ENCODE data around the gene CAPZB. TPM values are rescaled to one million over a fixed set of nuclear protein-coding genes. Genes with fewer than 3 reads are reported as not detected.

Gene CAPZB
- total RNA-seq, 1 donor from 2014 or later = 38.4 TPM

- DNase-seq = no peak
Observed at GRCh38 chr1:19327301-19327700, 158.0 kb downstream of the CAPZB start.

GRCh38 chr1:19326748-19327065 lies 158.6 kb downstream of the CAPZB start:
- DNase-seq = no peak

GRCh38 chr1:19325958-19326747 lies 159.2 kb downstream of the CAPZB start:
- no peak for DNase-seq

GRCh38 chr1:19325368-19325957 lies 159.9 kb downstream of the CAPZB start:
- no peak for DNase-seq

- DNase-seq = no peak
Observed at GRCh38 chr1:19324665-19324990, 160.7 kb downstream of the CAPZB start.

- no peak for DNase-seq
Observed at GRCh38 chr1:19323987-19324664, 161.2 kb downstream of the CAPZB start.

DNA sequence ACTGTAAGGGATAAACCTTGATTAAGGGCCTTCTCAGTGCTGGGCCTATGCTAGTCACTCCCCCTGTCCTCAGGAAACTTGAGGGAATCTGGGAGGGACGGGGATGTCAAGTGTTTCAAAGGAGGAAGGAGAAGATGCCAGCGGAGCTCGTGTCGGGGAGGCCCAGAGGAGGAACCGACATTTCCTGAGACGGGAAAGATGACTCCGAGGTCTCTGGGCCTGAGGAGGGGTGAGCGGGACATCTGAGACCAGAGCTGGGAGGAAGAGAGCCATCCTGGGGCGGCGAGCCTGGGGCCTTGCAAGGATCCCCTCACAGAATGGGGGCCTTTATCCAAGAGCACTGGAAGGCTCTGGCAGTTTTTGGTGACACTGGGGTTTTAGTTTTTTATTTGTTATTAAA lies 162.9 kb downstream of the CAPZB start:
- DNase-seq = no peak

DNA sequence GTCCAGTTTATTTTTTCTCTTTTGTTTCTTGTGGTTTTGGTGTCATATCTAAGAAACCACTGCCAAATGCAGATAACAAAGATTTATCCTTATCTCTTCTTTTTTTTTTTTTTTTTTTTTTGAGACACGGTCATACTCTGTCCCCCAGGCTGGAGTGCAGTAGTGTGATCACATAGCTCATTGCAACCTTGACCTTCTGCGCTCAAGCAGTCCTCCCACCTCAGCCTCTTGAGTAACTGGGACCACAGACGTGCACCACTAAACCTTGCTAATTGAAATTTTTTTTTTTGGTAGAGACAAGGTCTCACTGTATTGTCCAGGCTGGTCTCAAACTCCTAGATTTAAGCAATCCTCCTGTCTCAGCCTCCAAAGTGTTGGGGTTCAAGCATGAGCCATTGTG lies 164.3 kb downstream of the CAPZB start:
- DNase-seq = no peak

- no peak for DNase-seq
Observed at GRCh38 chr1:19319196-19319595, 166.1 kb downstream of the CAPZB start.

DNA sequence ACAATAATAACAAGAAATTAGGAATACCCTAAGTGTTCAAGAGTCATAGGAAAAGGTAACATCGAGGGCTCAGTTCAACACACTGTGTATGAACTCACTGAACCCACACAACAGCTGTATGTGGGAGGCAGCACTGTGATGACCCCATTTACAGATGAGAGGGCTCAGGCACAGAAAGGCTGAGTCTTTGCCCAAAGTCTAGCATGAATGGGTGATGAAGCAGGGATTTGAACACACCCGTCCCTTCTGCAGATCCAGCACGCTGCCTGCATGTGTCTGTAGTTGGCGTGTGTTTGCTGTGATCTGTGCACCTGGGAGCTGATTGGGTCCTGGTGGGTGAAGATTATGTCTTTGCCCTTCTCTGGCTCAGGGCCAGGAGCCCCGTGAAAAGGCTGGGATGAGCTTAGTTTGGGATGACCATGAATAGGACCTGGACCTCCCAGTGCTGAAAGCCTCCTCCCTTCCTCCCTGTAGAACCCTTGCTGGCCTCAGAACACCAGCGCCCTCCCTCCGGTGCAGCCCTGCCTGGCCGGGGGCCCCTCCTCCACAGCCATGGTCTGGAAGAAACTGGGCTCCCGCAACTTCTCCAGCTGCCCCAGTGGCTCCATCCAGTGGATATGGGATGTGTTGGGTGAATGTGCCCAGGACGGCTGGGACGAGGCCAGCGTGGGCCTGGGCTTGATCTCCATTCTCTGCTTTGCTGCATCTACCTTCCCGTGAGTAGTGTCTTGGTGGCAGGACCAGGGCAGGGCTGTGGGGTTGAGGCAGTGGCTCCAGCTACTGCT lies 168.0 kb downstream of the CAPZB start:
- no peak for DNase-seq

DNA sequence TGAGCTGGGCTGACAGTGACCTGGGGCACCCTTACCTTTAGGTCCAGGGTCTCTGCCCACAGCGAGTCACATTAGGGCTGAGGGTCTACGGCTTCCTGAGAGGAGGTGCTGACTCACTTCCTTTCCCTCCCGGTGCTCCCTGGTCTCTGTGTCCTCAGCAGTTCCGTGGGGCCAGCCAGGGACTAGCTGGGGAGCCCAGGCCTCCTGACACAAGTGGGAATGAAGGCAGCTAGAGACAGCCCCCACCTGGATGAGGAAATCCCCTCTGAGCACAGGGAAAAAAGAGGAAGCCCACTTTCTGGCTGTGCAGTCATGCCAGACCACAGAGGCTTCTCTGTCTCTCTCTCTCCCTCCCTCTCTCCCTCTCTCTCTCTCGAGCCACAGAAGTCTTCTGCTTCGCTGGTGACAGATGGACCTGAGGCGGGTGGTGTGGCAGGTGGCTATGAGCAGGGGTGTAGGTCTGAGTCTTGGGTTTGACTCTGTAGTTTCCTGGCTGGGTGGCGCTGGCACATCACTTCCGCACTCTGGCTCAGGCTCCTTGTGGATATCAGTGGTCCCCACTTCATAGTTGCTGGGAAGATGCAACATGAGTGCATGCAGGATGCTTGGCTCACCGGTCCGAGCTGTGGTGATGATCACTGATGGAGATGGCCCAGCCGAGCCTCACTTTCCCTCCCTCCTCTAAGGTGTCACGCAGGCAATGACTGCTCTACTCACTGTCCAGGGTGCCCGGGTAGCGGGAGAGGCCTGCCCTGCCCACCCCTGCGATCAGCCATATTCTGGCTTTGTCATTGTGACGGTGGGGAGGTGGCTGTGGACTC lies 169.8 kb downstream of the CAPZB start:
- no peak for DNase-seq

GRCh38 chr1:19313961-19314882 lies 171.1 kb downstream of the CAPZB start:
- DNase-seq = no peak

GRCh38 chr1:19313636-19313959 lies 171.7 kb downstream of the CAPZB start:
- no peak for DNase-seq

GRCh38 chr1:19312782-19313635 lies 172.3 kb downstream of the CAPZB start:
- DNase-seq = no peak

- peak; percentile 93 for DNase-seq
Observed at GRCh38 chr1:19311931-19312781, 173.2 kb downstream of the CAPZB start, which contains the start of the genes AKR7A2 and SLC66A1. Gene AKR7A2, minus strand, starts transcription at chr1:19312144. Its CDS starts 20 bp downstream, at chr1:19312124. Gene SLC66A1, plus strand, starts transcription at chr1:19312326. Its CDS starts 5,352 bp downstream, at chr1:19317678.

DNA sequence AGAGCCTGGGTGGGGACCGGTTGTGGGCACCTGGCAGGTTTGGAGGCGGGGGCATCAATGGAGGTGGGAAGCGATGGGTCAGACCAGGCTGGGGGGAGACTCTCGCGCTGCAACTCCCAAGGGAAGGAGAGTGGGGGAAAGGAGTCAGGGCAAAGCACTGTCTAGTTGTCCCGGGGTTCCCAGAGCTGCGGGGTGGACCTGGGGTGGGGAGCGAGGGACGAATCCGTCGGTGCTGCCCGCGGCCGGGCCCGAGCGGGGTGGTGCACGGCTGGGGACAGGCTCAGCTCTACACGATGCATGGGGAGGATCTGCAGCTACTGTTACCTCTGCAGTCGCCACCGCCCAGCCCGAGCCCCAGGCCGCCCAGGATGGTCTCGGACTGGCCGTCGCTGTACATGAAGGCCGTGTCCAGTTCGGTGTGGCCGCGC lies 173.8 kb downstream of the CAPZB start:
- DNase-seq = no peak

DNA sequence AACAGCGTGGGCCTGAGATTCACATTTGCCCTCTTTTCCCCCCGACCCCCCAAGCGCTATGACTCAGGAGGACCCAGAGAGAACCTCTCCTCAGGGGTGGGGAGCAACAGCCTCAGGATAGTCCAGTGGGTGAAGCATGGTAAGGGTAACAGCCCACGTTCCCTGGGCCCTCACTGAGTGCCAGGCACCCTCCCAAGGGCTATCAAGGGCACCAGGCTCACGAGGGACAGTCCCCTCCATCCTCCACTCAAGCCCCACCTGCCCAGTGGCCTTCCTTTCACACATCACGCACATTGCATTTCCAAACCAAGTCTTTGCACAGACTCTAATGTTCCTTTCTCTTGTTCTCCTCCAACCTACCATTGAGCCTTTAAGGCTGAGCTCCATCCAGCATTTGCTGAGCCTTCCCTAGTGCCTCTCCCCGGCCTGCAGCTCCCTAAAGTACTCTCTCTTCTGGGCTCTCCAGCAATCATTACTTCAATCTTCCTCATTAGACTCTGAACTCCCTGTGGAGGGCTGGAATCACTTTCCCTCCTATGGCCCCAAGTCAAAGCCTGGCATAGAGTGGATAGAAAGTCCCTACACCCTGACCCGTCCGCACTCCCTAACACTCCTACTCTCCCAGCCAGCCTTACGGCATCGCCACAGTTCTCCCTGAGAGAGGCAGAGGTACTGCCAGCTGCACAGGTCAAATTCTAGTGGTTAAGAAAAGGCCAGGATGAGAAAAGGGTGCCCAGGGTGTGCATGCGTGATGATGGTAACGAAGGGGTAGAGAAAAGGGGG lies 174.4 kb downstream of the CAPZB start:
- DNase-seq = no peak

DNA sequence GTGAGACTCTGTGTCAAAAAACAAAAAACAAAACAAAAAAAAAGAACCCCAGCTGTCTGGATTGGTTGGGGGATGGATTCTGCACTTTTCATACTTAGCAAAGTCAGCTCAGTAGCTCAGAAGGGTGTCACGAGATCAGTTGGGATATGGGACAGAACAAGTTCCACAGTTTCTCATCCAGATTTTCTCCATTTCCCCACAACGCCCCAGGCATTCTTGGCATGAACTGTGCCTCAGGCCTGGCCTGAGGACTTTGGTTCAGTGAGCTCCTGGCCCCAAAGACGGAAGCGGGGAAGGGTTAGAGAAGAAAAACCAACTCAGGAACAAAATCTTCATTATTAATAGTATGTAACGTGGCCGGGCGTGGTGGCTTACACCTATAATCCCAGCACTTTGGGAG lies 175.3 kb downstream of the CAPZB start:
- no peak for DNase-seq
